AG04450 (cell line): ENCODE data around the gene INHBC. TPM values are rescaled to one million over a fixed set of nuclear protein-coding genes. Genes with fewer than 3 reads are reported as not detected.

Experiments
- CTCF ChIA-PET: fragments of 300-600, 350-600 bp; formaldehyde crosslinking; extraction: SDS; loops from one replicate; lab custom pipeline; 2022; ENCODE audit warnings: antibody characterized with exemption, inconsistent platforms; lab: Charles Lee
- POLR2A ChIA-PET: fragments of 350-600 bp; formaldehyde crosslinking; extraction: SDS; loops from one replicate; lab custom pipeline; 2021; ENCODE audit warnings: antibody characterized with exemption, inconsistent platforms; lab: Yijun Ruan, JAX
- DNase-seq: peaks from one replicate; pipeline ENCODE4 v3.0.0-alpha.2; 2011; ENCODE audit warnings: low read depth, low spot score
- H3K27ac ChIP-seq: one replicate; pipeline ENCODE4 v1.5.1; 2012; ENCODE audit warnings: low read depth, low read length, control low read depth
- H3K27me3 ChIP-seq: one replicate; pipeline ENCODE4 v1.6.0; 2012; ENCODE audit warnings: low read length; ENCODE audit not compliant: control insufficient read depth, insufficient read depth
- H3K4me3 ChIP-seq: 2 replicates; pipeline ENCODE4 v1.5.1; 2011; ENCODE audit warnings: mild to moderate bottlenecking, low read depth, low read length, control low read depth
- H3K9me3 ChIP-seq: 2 replicates; pipeline ENCODE4 v1.5.1; 2012; ENCODE audit warnings: low read length; ENCODE audit not compliant: control insufficient read depth, insufficient read depth
- CTCF ChIP-seq: IDR thresholded peaks from 2 replicates; pipeline ENCODE4 v1.5.1; 2011; ENCODE audit warnings: low read depth, low read length, control low read depth, inconsistent platforms
- polyA plus RNA-seq: library from polyadenylated mRNA; depleted of rRNA; stranded (reverse); fragments of >200 nt; gene quantifications from 2 replicates; pipeline ENCODE4 v1.2.3, GENCODE V29; 2011; rRNA removed
- small RNA-seq: library from RNA; depleted of rRNA; stranded (forward); fragments of <200 nt; gene quantifications from one replicate; pipeline ENCODE3, GENCODE V24; 2012; ENCODE audit warnings: low read depth; ENCODE audit not compliant: insufficient read length

INHBC gene
- polyA plus RNA-seq, 1 experiment, result not detected

DNA sequence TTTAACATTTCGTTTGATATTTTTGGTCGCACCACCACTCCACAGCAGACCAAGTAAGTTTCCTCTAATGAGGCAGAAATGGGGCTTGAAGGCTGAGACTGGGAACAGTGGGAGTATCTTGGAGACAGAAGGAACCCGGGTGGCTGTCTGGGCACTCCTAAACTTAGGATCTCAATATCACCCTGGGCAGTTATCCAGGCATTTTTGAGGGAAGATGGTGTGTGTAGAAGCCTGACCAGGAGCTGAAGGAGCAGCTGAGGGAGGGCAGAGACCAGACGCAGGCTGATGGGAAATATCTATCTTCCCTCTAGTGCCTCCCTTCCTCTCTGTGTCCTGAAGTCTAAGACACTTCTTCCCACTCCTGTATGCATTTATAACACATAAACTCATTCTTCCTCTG, 64.0 kb downstream of the INHBC start:
- no peak for DNase-seq
- ChIA-PET CTCF (no interaction called here), POLR2A (no interaction called here)
- Histone ChIP-seq H3K27ac (no peak overlapping the region), H3K4me3 (no peak overlapping the region), H3K9me3 (no peaks in the 10 kb centered on the region; the same call in 1 of the 2 replicates), H3K27me3 (no peaks in the 10 kb centered on the region)
- TF ChIP-seq CTCF, result no peak

- DNase-seq, result no peak
- no peaks in the 10 kb centered on the region; the same call in 1 of the 2 replicates for H3K9me3 ChIP-seq
- CTCF ChIA-PET, result no interaction called here
- no peak for TF ChIP-seq CTCF
- H3K27ac ChIP-seq, result no peak overlapping the region
- H3K27me3 ChIP-seq, result no peaks in the 10 kb centered on the region
- no peak overlapping the region for H3K4me3 ChIP-seq
- POLR2A ChIA-PET, result no interaction called here
These were observed 65.6 kb downstream of the INHBC start for GRCh38 chr12:57500213-57500612.

Small RNAs within 50 kb of the gene (small RNA-seq; reads per million reads assigned to genes)
- gene RNU6-879P, result not detected

Other genes with a start within 250 kb of the INHBC start
- gene NXPH4, start 218.0 kb upstream of the INHBC start, polyA plus RNA-seq, result 0.79 and 1.0 TPM in 2 replicates
- 266 and 314 TPM in 2 replicates for gene SHMT2, start 205.1 kb upstream of the INHBC start, polyA plus RNA-seq
- 0.25 and 0.65 TPM in 2 replicates for gene STAC3, start 183.6 kb upstream of the INHBC start, polyA plus RNA-seq
- 19.3 and 20.0 TPM in 2 replicates for gene R3HDM2, start 3.7 kb upstream of the INHBC start, polyA plus RNA-seq
- gene INHBE, start 20.5 kb downstream of the INHBC start, polyA plus RNA-seq, result 10.8 TPM in 2 replicates
- gene GLI1, start 25.0 kb downstream of the INHBC start, polyA plus RNA-seq, result 8.3 and 9.7 TPM in 2 replicates
- 1.2 TPM in 2 replicates for gene ARHGAP9, start 45.1 kb downstream of the INHBC start, polyA plus RNA-seq
- 236 and 252 TPM in 2 replicates for gene MARS1, start 53.3 kb downstream of the INHBC start, polyA plus RNA-seq
- 64.9 and 69.0 TPM in 2 replicates for gene DDIT3, start 85.7 kb downstream of the INHBC start, polyA plus RNA-seq
- gene MBD6, start 88.0 kb downstream of the INHBC start, polyA plus RNA-seq, result 3.3 and 4.9 TPM in 2 replicates
- 146 and 160 TPM in 2 replicates for gene DCTN2, start 112.4 kb downstream of the INHBC start, polyA plus RNA-seq
- 0.38 and 0.45 TPM in 2 replicates for gene KIF5A, start 115.3 kb downstream of the INHBC start, polyA plus RNA-seq
- gene PIP4K2C, start 156.4 kb downstream of the INHBC start, polyA plus RNA-seq, result 29.7 and 33.1 TPM in 2 replicates
- gene DTX3, start 170.0 kb downstream of the INHBC start, polyA plus RNA-seq, result 24.8 and 32.0 TPM in 2 replicates
- gene ARHGEF25, start 176.7 kb downstream of the INHBC start, polyA plus RNA-seq, result 23.4 and 26.0 TPM in 2 replicates
- 1.8 and 2.5 TPM in 2 replicates for gene B4GALNT1, start 198.4 kb downstream of the INHBC start, polyA plus RNA-seq